Measurements from ENCODE around the gene NDUFB4.

DNA sequence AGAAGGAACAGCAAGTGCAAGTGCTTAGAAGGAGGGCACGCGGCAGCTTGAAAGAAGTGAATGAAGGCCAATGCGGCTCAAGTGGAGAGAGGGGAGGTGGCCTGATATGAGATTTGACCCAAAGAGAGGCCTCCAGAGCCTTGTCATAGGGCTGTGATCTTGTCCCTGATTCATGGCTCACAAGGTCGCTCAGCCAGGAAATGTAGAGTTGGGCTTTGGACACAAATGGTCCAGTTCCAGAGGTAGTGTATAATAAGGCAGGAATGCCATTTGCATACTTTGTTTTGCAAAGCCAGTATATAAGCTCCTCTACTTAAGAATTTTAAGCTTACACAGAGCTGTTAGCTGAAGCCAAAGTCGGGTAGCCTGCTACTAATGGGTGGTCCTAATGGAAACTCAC is 52.2 kb downstream of the NDUFB4 start:
- TF ChIP-seq CREM (IDR thresholded peaks at IDR 0.05; ENCODE audit: low read depth) (no peak), MXI1 (IDR thresholded peaks at IDR 0.05; ENCODE audit: low read depth, low read length) (no peak), ZNF274 (IDR thresholded peaks at IDR 0.05; ENCODE audit: borderline replicate concordance, low read depth, low read length) (no peak)
- TF ChIP-seq, protein P1, sequence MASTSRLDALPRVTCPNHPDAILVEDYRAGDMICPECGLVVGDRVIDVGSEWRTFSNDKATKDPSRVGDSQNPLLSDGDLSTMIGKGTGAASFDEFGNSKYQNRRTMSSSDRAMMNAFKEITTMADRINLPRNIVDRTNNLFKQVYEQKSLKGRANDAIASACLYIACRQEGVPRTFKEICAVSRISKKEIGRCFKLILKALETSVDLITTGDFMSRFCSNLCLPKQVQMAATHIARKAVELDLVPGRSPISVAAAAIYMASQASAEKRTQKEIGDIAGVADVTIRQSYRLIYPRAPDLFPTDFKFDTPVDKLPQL (IDR thresholded peaks at IDR 0.05; ENCODE audit: extremely low read depth, insufficient read length): no peak

Measured in K562 (cell line).